ENCODE results near the gene TMEM131L.
A peak's percentile ranks its signal among the peaks of the same experiment; 100 is the strongest.
"Not testable (repeated sequence)": the region's sequence is repeated elsewhere in the genome, so short reads cannot be mapped to it uniquely, and the experiment has no call there.

The TMEM131L gene

GRCh38 chr4:153541456-153542096 is 75.4 kb downstream of the TMEM131L start:
- DNase-seq (ENCODE audit: low spot score): peak; percentile 91

DNA sequence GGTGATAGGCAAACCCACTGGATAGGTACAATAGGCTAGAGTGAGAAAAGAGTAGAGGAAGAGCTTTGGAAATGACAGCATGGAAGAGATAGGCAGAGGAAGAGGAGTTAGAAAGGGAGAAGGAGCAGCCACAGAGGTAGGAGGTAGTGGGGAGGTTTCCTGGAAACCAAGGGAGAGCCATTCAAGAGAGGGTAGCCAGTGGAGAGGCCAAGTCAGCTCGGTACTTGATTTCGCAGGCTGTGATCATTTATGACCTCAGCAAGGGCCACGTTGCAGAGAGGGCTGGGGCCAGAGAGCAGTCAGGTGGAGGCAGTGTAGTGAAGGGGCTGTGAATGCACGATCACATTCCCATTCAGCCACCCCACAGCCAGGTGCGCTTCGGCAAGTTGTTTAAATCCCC is 76.0 kb downstream of the TMEM131L start:
- no peak for DNase-seq (ENCODE audit: low spot score)

DNA sequence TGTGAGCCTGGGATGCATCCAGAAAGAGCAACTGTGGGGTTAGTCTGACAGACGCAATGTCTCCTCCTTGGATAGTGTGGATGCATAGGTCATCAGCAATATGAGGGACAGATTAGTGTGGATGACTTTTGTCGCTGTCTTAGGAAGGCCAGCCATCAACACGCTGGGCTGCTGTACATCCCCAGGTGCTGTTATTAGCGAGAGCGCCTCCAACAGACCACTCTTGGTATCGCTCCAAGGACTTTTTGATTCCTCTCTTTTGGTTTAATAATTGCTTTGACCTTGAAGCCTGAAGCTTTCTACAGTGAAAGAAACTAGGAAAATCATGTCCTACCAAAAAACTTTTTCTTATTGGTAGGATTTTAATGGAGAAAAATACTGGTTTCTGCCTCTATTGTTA is 76.7 kb downstream of the TMEM131L start:
- no peak for DNase-seq (ENCODE audit: low spot score)

DNA sequence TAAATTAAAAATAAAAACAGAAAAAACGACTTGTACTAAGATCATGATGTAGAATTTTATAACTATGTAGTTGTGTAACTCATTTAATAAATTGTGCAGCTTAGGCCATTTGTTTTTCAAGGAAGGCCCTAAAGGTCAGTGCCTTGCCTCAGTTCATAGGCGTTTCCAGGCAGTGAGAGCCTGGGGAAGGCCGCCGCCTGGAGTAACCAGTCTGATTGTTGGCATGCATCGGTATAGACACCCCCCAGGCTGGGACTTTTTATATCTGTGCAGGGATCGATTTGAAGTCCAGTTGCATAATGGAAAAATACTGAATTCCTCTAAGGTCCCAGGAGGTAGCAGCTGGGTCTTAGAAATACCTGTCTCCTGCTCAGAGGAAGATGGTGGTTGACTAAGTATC is 77.2 kb downstream of the TMEM131L start:
- DNase-seq (ENCODE audit: low spot score): no peak

DNA sequence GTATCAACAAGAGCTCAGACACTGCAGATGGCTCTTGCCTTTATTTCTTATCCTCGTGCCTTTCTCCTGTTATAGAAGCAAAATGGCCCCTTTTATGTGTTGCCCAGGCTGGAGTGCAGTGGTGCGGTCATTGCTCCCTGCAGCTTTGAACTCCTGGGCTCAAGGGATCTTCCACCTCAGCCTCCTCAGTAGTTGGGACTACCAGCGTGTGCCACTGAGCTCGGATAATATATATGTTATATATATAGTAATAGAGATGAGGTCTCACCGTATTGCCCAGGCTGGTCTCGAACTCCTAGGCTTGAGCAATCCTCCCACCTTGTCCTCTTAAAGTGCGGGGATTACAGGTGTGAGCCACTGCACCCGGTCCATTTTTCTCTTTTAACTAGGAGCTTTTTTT is 79.7 kb downstream of the TMEM131L start:
- DNase-seq (ENCODE audit: low spot score): no peak

- no peak for DNase-seq (ENCODE audit: low spot score)
Observed at GRCh38 chr4:153546280-153546679, 80.1 kb downstream of the TMEM131L start.

DNA sequence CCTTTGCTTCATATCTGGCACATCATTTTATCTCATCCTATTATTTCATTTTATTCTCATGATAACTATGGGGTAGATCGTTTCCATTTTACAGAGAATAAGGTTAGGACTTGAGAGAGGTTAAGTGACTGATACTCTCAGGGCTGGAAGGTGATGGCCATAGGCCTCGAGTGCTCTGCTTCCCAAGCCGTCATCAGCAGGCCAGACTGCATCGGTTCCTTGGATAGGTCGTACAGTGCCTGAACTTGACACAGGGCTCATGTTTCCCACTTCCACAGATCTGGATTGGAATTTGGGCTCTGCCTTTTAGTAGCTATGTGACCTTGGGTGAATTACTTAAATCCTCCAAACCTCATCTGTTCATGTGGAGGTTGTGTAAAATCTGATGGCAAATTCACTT is 81.4 kb downstream of the TMEM131L start:
- DNase-seq (ENCODE audit: low spot score): no peak

GRCh38 chr4:153548907-153549306 is 82.7 kb downstream of the TMEM131L start:
- DNase-seq (ENCODE audit: low spot score): not testable (repeated sequence)

DNA sequence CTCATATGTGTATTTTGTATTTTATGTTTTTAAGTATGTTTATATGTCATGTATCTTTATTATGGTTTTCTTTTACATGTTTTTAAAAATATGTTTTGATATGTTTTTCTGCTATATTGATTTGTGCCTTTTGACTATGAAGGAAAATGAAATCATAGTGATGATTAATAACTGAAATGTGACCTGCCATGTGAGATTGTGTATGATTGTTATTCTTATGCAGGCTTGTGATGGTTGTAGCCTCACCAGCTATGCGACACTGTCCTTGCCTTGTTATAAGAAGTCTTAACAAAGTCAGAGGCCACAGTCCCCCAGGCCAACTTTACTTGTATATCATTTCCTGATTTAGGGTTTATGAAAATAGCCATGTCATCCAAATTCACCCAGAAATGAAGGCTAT is 83.2 kb downstream of the TMEM131L start:
- DNase-seq (ENCODE audit: low spot score): no peak

- no peak for DNase-seq (ENCODE audit: low spot score)
Observed at GRCh38 chr4:153553155-153553818, 87.1 kb downstream of the TMEM131L start.

DNA sequence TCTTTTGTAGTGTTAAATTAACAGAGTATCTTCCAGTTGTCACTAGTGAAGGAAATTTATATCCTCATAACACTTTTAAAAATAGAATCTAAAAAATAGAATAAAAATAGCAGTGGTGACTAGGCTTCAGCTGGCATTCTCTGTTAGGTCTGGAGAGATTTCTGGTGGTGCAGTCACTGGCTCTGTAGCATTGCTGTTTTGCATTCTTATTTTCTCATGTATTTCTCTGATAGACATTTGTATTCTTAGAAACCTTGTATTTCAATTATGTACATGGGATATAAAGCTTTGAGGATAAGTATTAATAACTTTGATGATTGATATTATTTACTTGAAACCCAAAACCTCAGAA is 87.6 kb downstream of the TMEM131L start:
- DNase-seq (ENCODE audit: low spot score): peak; percentile 36

GRCh38 chr4:153555730-153556434 is 89.7 kb downstream of the TMEM131L start:
- DNase-seq (ENCODE audit: low spot score): no peak

DNA sequence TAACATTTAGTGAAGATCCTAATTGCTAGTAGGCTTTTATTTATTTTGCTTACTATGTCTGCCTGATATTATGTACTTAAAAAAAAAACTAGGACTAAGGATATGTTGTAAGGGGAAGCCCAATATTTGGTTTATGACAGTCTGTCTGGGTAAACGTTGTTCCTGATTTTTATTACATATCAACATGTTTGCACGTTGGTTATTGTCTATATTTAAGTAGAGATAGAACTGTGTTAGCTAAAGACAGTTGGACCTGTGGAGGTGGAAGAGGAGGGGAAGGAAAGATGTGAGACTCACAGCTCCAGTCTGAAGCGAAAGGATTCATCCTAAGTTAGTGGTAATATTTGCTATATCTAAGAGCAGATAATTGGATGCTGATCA is 90.3 kb downstream of the TMEM131L start:
- DNase-seq (ENCODE audit: low spot score): no peak

DNA sequence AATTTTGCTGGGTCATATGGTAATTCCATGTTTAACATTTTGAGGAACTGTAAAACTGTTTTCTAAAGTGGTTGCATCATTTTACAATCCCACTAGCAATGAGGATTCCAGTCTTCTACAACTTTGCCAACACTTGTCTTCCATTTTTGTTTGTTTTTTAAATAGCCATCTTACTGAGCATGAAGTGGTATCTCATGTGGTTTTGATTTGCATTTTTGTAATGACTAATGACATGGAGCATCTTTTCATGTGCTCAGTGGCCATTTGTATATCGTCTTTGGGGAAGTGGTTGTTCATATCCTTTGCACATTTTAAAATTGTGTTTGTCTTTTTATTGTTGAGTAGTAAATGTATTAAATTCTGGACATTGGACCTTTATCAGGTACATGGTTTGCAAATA is 94.7 kb downstream of the TMEM131L start:
- DNase-seq (ENCODE audit: low spot score): no peak

GRCh38 chr4:153564630-153565525 is 98.7 kb downstream of the TMEM131L start:
- DNase-seq (ENCODE audit: low spot score): peak; percentile 22

DNA sequence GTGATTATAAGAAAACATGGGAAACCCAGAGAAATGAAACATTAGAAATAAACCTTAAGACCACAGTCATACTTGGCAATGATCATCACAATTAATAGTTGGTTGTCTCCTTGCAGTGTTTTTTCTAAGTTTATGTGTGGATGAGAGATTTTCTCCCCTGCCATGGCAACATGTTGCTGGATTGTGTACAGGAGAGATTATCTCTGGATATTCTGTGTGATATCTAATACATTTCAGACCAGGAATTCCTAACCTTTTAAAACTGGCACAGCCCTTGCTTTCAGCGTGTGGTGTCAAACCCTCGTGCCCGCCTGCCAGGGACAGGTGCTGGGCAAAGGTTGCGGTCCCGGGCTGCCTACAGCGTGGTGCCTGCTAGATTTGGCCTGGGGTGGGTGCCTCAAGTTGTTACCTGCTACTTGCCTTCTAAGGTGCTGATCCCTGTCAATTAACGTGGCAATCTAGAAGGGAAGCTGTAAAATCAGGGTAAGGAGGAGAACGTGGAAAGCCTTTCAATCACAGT is 100.5 kb downstream of the TMEM131L start:
- DNase-seq (ENCODE audit: low spot score): no peak

DNA sequence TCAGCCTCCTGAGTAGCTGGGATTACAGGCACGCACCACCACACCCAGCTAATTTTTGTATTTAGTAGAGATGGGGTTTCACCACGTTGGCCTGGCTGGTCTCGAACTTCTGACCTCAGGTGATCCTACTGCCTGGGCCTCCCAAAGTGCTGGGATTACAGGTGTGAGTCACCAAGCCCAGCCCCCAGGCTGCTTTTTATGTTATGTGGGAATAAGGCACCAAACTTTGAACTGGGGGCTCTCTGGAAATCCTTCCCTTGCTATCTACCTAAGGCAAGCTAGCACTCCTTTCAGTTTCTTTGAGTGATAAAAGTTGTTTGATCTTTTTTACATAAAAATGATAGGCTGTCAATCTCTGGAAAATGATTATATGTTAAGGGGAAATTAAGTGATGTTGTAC is 101.5 kb downstream of the TMEM131L start:
- DNase-seq (ENCODE audit: low spot score): not testable (repeated sequence)

GRCh38 chr4:153570228-153570973 is 104.2 kb downstream of the TMEM131L start:
- no peak for DNase-seq (ENCODE audit: low spot score)

GRCh38 chr4:153571006-153571545 is 104.9 kb downstream of the TMEM131L start:
- no peak for DNase-seq (ENCODE audit: low spot score)

DNA sequence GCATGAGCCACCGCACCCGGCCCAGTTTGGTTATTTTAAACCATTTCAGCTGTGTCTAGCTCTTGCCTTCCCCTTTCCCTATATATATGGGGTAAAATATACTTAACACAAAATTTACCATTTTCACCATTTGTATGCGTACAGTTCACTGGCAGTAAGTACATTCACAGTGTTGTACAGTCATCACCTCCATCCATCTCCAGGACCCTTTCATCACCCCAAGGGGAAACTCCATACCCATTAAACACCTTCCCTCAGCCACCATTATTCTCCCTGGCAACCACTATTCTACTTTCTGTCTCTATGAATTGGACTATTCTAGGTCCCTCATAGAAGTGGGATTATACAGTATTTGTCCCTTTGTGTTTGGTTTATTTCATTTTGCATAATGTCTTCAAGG is 106.4 kb downstream of the TMEM131L start:
- DNase-seq (ENCODE audit: low spot score): no peak

GRCh38 chr4:153573221-153573620 is 107.1 kb downstream of the TMEM131L start:
- DNase-seq (ENCODE audit: low spot score): no peak

Data from GM03348 (cell line).